Purkinje cell (primary cell): Measurements from ENCODE around the gene RGS21. TPM values are rescaled to one million over a fixed set of nuclear protein-coding genes. Genes with fewer than 3 reads are reported as not detected.

Experiments
- polyA plus RNA-seq: library from polyadenylated mRNA; unstranded; fragments of >200 nt; fragmentation: Nextera tagmentation; gene quantifications from 2 replicates; pipeline ENCODE4 v1.2.1, GENCODE V29; 2014

RGS21 gene, protein sequence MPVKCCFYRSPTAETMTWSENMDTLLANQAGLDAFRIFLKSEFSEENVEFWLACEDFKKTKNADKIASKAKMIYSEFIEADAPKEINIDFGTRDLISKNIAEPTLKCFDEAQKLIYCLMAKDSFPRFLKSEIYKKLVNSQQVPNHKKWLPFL
- not detected in 2 replicates for polyA plus RNA-seq

DNA sequence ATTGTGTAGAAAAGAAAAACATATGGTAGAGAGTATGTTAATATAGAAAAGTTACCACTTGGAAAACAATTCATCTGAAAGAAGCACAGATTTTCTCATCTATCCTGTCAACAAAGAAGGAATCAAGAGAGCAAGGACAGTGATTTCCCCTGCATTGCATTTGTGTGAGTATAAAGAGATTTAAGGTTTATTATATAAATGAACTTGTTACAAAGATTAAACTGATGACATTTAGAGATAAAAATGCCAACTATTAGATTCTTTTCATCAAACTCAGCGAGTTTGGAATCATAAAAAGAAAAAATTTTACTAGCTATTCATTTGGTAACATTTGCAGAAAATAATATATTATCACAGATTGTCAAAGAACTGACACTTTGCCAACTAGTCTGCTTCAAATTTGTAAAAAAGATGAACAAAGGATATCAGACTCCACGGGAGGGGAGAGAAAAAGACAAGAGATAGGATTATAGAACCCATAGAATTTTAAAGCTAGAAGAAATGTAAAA, at the start of gene RGS21:
RGS21 (plus strand) TSS at position 51 of the 509 bp plus-strand sequence. CDS start 26,045 bp downstream, outside the sequence.

Other genes starting within 250 kb of the RGS21 start
- gene RGS18, start 158.5 kb upstream of the RGS21 start, polyA plus RNA-seq, result not detected in 2 replicates